NCI-H2107 treated with DMSO at 0.1 percent for 48 hours (cell line): Measurements from ENCODE around the gene WDR81.
"Not testable (repeated sequence)": the region's sequence is repeated elsewhere in the genome, so short reads cannot be mapped to it uniquely, and the experiment has no call there.

ENCODE experiments used
- DNase-seq: peaks from one replicate; lab custom pipeline; 2025; ENCODE audit not compliant: unreplicated experiment; lab: John Stamatoyannopoulos, UW

Gene WDR81

GRCh38 chr17:1713160-1713877 lies 11.2 kb upstream of the WDR81 start:
- DNase-seq, result no peak

- DNase-seq, result peak; percentile 31
Measured at GRCh38 chr17:1713878-1714426, 10.6 kb upstream of the WDR81 start.

- DNase-seq, result no peak
Measured at GRCh38 chr17:1714427-1714979, 10.0 kb upstream of the WDR81 start.

GRCh38 chr17:1714980-1715802 lies 9.3 kb upstream of the WDR81 start:
- DNase-seq, result no peak

- DNase-seq, result no peak
Measured at GRCh38 chr17:1715803-1716075, 8.8 kb upstream of the WDR81 start.

- peak; percentile 94 for DNase-seq
Measured at GRCh38 chr17:1716076-1716911, 8.2 kb upstream of the WDR81 start.

- peak; percentile 89 for DNase-seq
Measured at GRCh38 chr17:1716912-1717695, 7.4 kb upstream of the WDR81 start.

GRCh38 chr17:1718362-1719165 lies 5.9 kb upstream of the WDR81 start:
- DNase-seq, result no peak

- DNase-seq, result no peak
Measured at GRCh38 chr17:1720856-1721386, 3.6 kb upstream of the WDR81 start.

- DNase-seq, result not testable (repeated sequence)
Measured at GRCh38 chr17:1722022-1722421, 2.5 kb upstream of the WDR81 start.

- DNase-seq, result no peak
Measured at GRCh38 chr17:1724869-1725641, 551 bp downstream of the WDR81 start.

- no peak for DNase-seq
Measured at GRCh38 chr17:1725642-1726511, 1.4 kb downstream of the WDR81 start.

- no peak for DNase-seq
Measured at GRCh38 chr17:1726626-1727257, 2.2 kb downstream of the WDR81 start.

- DNase-seq, result no peak
Measured at GRCh38 chr17:1727258-1727789, 2.8 kb downstream of the WDR81 start.

GRCh38 chr17:1727876-1728630 lies 3.5 kb downstream of the WDR81 start:
- DNase-seq, result no peak

- no peak for DNase-seq
Measured at GRCh38 chr17:1729966-1730325, 5.4 kb downstream of the WDR81 start.
